Loucy (cell line): ENCODE measurements around the gene NSD1.

ENCODE experiments used
- H2AFZ ChIP-seq: fragments of 200-600 bp; sonication (generic); 2 replicates; pipeline ENCODE4 v1.6.0; 2016; ENCODE audit warnings: antibody characterized with exemption, mild to moderate bottlenecking, low read length, moderate library complexity
- H3F3A ChIP-seq: fragments of 200-600 bp; 2 replicates; pipeline ENCODE4 v1.6.0; 2016; ENCODE audit warnings: antibody characterized with exemption, low read depth, mild to moderate bottlenecking
- H3K27me3 ChIP-seq: fragments of 200-600 bp; sonication (generic); 2 replicates; pipeline ENCODE4 v1.6.1; 2014; ENCODE audit warnings: low read length, mild to moderate bottlenecking; ENCODE audit not compliant: insufficient read depth, poor library complexity, severe bottlenecking
- H3K36me3 ChIP-seq: fragments of 200-600 bp; sonication (generic); 2 replicates; pipeline ENCODE4 v1.6.1; 2016; ENCODE audit warnings: low read length; ENCODE audit not compliant: insufficient read depth
- H3K4me1 ChIP-seq: fragments of 200-600 bp; sonication (generic); 2 replicates; pipeline ENCODE4 v1.5.1; 2014; ENCODE audit warnings: low read length, mild to moderate bottlenecking; ENCODE audit not compliant: insufficient read depth, poor library complexity, severe bottlenecking
- H3K4me2 ChIP-seq: fragments of 200-600 bp; sonication (generic); 2 replicates; pipeline ENCODE4 v1.6.0; 2014; ENCODE audit warnings: antibody characterized with exemption, low read length, low read depth, mild to moderate bottlenecking; ENCODE audit not compliant: poor library complexity, severe bottlenecking
- H3K4me3 ChIP-seq: fragments of 200-600 bp; sonication (generic); 2 replicates; pipeline ENCODE4 v1.5.1; 2014; ENCODE audit warnings: low read length, mild to moderate bottlenecking, mixed read lengths; ENCODE audit not compliant: poor library complexity, severe bottlenecking
- H3K79me2 ChIP-seq: fragments of 200-600 bp; sonication (generic); 2 replicates; pipeline ENCODE4 v1.6.1; 2014; ENCODE audit warnings: low read length; ENCODE audit not compliant: insufficient read depth
- H3K9ac ChIP-seq: fragments of 200-600 bp; sonication (generic); 2 replicates; pipeline ENCODE4 v1.6.0; 2014; ENCODE audit warnings: mild to moderate bottlenecking, low read depth, low read length, moderate library complexity; ENCODE audit not compliant: poor library complexity, severe bottlenecking
- H3K9me2 ChIP-seq: fragments of 200-600 bp; sonication (generic); replicated peaks from 2 replicates; pipeline ENCODE4 v1.6.1; 2016; ENCODE audit warnings: low read depth, low read length, mixed read lengths
- H3K9me3 ChIP-seq: fragments of 200-600 bp; sonication (generic); 2 replicates; pipeline ENCODE4 v1.6.1; 2014; ENCODE audit warnings: mild to moderate bottlenecking, antibody characterized with exemption, low read length, low read depth; ENCODE audit not compliant: insufficient read depth
- H4K20me1 ChIP-seq: fragments of 200-600 bp; sonication (generic); 2 replicates; pipeline ENCODE4 v1.6.0; 2014; ENCODE audit warnings: antibody characterized with exemption, low read length, mild to moderate bottlenecking; ENCODE audit not compliant: insufficient read depth, poor library complexity, severe bottlenecking
- EZH2phosphoT487 ChIP-seq: fragments of 200-600 bp; IDR thresholded peaks from 2 replicates; pipeline ENCODE4 v1.6.1; 2018; ENCODE audit warnings: antibody characterized with exemption, mild to moderate bottlenecking, moderate library complexity, borderline replicate concordance
- TF ChIP-seq, protein P1 (sequence below): fragments of 200-600 bp; sonication (generic); conservative IDR thresholded peaks from 2 replicates; pipeline ENCODE4 v1.5.1; 2014; ENCODE audit warnings: mild to moderate bottlenecking, antibody characterized with exemption, low read length

NSD1 gene

DNA sequence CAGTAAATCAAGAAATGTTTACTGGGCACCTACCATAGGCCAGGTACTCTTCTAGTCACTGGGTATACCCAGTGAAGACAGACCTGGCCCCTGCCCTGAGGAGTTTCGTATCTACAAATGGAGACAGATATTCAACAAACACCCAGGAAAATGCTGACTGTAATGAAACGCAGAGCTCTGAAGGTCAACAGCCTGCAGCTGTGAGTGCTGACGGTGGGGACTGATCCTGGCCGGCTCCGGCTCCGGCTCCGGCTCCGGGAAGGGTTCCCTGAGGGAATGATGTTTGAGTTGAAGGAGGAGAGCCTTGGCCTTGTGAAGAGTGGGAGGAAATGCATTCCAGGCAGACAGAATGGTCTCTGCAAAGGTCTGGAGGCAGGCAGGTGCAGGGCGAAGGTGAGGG lies 23.8 kb upstream of the NSD1 start:
- no peak overlapping the region for H3K4me3 ChIP-seq
- H3K4me2 ChIP-seq = no peak overlapping the region
- no peaks in the 10 kb centered on the region for H3K9me3 ChIP-seq
- H3F3A ChIP-seq = no peaks in the 10 kb centered on the region
- H3K27me3 ChIP-seq = no peaks in the 10 kb centered on the region
- no peak overlapping the region for H3K9ac ChIP-seq
- no peak overlapping the region for H2AFZ ChIP-seq
- no peaks in the 10 kb centered on the region for H4K20me1 ChIP-seq
- H3K4me1 ChIP-seq = no peaks in the 10 kb centered on the region
- TF ChIP-seq, protein P1, sequence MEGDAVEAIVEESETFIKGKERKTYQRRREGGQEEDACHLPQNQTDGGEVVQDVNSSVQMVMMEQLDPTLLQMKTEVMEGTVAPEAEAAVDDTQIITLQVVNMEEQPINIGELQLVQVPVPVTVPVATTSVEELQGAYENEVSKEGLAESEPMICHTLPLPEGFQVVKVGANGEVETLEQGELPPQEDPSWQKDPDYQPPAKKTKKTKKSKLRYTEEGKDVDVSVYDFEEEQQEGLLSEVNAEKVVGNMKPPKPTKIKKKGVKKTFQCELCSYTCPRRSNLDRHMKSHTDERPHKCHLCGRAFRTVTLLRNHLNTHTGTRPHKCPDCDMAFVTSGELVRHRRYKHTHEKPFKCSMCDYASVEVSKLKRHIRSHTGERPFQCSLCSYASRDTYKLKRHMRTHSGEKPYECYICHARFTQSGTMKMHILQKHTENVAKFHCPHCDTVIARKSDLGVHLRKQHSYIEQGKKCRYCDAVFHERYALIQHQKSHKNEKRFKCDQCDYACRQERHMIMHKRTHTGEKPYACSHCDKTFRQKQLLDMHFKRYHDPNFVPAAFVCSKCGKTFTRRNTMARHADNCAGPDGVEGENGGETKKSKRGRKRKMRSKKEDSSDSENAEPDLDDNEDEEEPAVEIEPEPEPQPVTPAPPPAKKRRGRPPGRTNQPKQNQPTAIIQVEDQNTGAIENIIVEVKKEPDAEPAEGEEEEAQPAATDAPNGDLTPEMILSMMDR = no peak
- no peak for TF ChIP-seq EZH2phosphoT487
- no peaks in the 10 kb centered on the region for H3K79me2 ChIP-seq
- H3K36me3 ChIP-seq = no peaks in the 10 kb centered on the region
- no peaks in the 10 kb centered on the region for H3K9me2 ChIP-seq

GRCh38 chr5:177111720-177112394 lies 21.7 kb upstream of the NSD1 start:
- H3K9me3 ChIP-seq = no peaks in the 10 kb centered on the region
- no peak overlapping the region for H3K4me3 ChIP-seq
- no peak overlapping the region for H3K9ac ChIP-seq
- no peaks in the 10 kb centered on the region for H3K79me2 ChIP-seq
- H3K9me2 ChIP-seq = no peaks in the 10 kb centered on the region
- no peaks in the 10 kb centered on the region for H3K36me3 ChIP-seq
- no peak overlapping the region for H2AFZ ChIP-seq
- H3F3A ChIP-seq = no peaks in the 10 kb centered on the region
- no peaks in the 10 kb centered on the region for H3K4me1 ChIP-seq
- no peaks in the 10 kb centered on the region for H3K27me3 ChIP-seq
- TF ChIP-seq, protein P1 = peak; percentile 82
- no peak for TF ChIP-seq EZH2phosphoT487
- H3K4me2 ChIP-seq = no peak overlapping the region
- no peaks in the 10 kb centered on the region for H4K20me1 ChIP-seq

DNA sequence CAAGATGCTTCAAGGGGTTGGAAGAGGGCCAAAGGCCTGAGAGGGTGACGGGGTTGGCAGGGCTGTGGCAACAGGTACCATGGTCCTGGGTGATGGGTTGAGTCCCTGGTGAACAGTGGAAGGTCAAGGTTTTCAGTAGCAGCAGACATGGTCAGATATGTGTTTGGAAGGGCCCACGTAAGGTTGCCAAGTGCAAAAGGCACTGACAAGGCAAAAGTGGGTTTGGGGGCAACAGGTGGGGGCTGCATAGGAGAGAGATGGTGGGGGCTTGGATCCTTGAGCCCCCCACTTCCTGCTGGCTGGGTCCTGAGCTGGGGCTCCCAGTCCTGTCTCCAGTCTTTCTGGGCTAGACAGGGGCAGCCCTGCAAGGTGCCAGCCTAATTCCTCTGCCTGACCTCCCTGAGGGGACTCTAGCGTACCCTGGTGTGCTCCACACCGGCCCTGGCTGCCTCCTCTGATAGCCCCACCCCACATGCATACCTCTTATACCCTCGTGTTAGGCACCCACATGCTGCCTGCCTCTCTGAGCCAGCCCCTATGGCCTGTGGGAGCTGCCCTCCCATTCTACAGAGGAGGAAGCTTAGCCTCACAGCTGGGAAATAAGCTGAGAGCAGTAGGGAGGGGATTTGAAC lies 20.9 kb upstream of the NSD1 start:
- Histone ChIP-seq H3K27me3 (no peaks in the 10 kb centered on the region), H3K9me2 (no peaks in the 10 kb centered on the region), H3F3A (no peaks in the 10 kb centered on the region), H4K20me1 (no peaks in the 10 kb centered on the region), H3K4me2 (no peak overlapping the region), H2AFZ (no peak overlapping the region), H3K4me1 (no peaks in the 10 kb centered on the region), H3K36me3 (no peaks in the 10 kb centered on the region), H3K4me3 (no peak overlapping the region), H3K9ac (no peak overlapping the region), H3K9me3 (no peaks in the 10 kb centered on the region), H3K79me2 (no peaks in the 10 kb centered on the region)
- TF ChIP-seq, protein P1 = no peak
- no peak for TF ChIP-seq EZH2phosphoT487
